ENCODE results near the gene CCDC40. TPM values are rescaled to one million over a fixed set of nuclear protein-coding genes. Genes with fewer than 3 reads are reported as not detected.

Gene CCDC40
- total and polyA plus RNA-seq, 9 of the 15 experiments (the other 6 are each of a cell fraction or from before 2014, with no cell fraction given), result 0.07 to 0.33 TPM; not detected in 7

GRCh38 chr17:80101011-80101945 is 64.8 kb downstream of the CCDC40 start, which contains the start of gene GAA (continued):
- peak; percentile 17 for TF ChIP-seq TAF1 (IDR thresholded peaks at IDR 0.05; ENCODE audit: control insufficient read depth, extremely low read depth, insufficient read depth, low read length, severe bottlenecking)
- no peak for TF ChIP-seq HMG20A (CRISPR knock-in tag; conservative IDR thresholded peaks at IDR 0.05)
- peak; percentile 54; the same call in 1 of the 2 replicates for TF ChIP-seq ZNF766 (CRISPR knock-in tag; conservative IDR thresholded peaks at IDR 0.05)
- no peak for TF ChIP-seq DDX20 (tag; IDR thresholded peaks at IDR 0.05; ENCODE audit: low read depth)
- no peak for TF ChIP-seq EZH2 (IDR thresholded peaks at IDR 0.05; ENCODE audit: borderline replicate concordance, low read depth, low read length)
- no peak for TF ChIP-seq BRD9 (IDR thresholded peaks at IDR 0.05; ENCODE audit: low read depth, partially characterized antibody)
- TF ChIP-seq PHF20 (IDR thresholded peaks at IDR 0.05; ENCODE audit: partially characterized antibody), result peak; percentile 48
- TF ChIP-seq ZNF175 (CRISPR knock-in tag; IDR thresholded peaks at IDR 0.05; ENCODE audit: low read depth), result peak; percentile 47; the same call in 1 of the 2 replicates
- TF ChIP-seq ZNF436 (CRISPR knock-in tag; IDR thresholded peaks at IDR 0.05), result no peak
- TF ChIP-seq, protein P1, sequence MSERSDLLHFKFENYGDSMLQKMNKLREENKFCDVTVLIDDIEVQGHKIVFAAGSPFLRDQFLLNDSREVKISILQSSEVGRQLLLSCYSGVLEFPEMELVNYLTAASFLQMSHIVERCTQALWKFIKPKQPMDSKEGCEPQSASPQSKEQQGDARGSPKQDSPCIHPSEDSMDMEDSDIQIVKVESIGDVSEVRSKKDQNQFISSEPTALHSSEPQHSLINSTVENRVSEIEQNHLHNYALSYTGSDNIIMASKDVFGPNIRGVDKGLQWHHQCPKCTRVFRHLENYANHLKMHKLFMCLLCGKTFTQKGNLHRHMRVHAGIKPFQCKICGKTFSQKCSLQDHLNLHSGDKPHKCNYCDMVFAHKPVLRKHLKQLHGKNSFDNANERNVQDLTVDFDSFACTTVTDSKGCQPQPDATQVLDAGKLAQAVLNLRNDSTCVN (CRISPR knock-in tag; IDR thresholded peaks at IDR 0.05), result no peak
- TF ChIP-seq TRIM24 (IDR thresholded peaks at IDR 0.05), result no peak
- no peak for TF ChIP-seq ARHGAP35 (IDR thresholded peaks at IDR 0.05; ENCODE audit: partially characterized antibody)
- TF ChIP-seq OTX1 (CRISPR knock-in tag; IDR thresholded peaks at IDR 0.05), result no peak
- TF ChIP-seq, protein P2, sequence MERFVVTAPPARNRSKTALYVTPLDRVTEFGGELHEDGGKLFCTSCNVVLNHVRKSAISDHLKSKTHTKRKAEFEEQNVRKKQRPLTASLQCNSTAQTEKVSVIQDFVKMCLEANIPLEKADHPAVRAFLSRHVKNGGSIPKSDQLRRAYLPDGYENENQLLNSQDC (CRISPR knock-in tag; IDR thresholded peaks at IDR 0.05), result no peak
- no peak for TF ChIP-seq RBM39 (optimal IDR thresholded peaks at IDR 0.05; ENCODE audit: low read depth, low read length)
- no peak for TF ChIP-seq HINFP (tag; conservative IDR thresholded peaks at IDR 0.05; ENCODE audit: low read depth)
- TF ChIP-seq BHLHE40 (IDR thresholded peaks at IDR 0.05; ENCODE audit: low read length), result peak; percentile 93
- TF ChIP-seq, protein P3, sequence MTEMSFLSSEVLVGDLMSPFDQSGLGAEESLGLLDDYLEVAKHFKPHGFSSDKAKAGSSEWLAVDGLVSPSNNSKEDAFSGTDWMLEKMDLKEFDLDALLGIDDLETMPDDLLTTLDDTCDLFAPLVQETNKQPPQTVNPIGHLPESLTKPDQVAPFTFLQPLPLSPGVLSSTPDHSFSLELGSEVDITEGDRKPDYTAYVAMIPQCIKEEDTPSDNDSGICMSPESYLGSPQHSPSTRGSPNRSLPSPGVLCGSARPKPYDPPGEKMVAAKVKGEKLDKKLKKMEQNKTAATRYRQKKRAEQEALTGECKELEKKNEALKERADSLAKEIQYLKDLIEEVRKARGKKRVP (CRISPR knock-in tag; IDR thresholded peaks at IDR 0.05), result no peak
- no peak for TF ChIP-seq XRCC4 (IDR thresholded peaks at IDR 0.05; ENCODE audit: extremely low read depth, insufficient read depth, insufficient read length)
- TF ChIP-seq, protein P4, sequence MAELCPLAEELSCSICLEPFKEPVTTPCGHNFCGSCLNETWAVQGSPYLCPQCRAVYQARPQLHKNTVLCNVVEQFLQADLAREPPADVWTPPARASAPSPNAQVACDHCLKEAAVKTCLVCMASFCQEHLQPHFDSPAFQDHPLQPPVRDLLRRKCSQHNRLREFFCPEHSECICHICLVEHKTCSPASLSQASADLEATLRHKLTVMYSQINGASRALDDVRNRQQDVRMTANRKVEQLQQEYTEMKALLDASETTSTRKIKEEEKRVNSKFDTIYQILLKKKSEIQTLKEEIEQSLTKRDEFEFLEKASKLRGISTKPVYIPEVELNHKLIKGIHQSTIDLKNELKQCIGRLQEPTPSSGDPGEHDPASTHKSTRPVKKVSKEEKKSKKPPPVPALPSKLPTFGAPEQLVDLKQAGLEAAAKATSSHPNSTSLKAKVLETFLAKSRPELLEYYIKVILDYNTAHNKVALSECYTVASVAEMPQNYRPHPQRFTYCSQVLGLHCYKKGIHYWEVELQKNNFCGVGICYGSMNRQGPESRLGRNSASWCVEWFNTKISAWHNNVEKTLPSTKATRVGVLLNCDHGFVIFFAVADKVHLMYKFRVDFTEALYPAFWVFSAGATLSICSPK (IDR thresholded peaks at IDR 0.05; ENCODE audit: borderline replicate concordance), result no peak
- TF ChIP-seq SRSF9 (IDR thresholded peaks at IDR 0.05; ENCODE audit: borderline replicate concordance, low read depth, low read length), result no peak
- no peak for TF ChIP-seq FOXA3 (CRISPR knock-in tag; conservative IDR thresholded peaks at IDR 0.05 in 1 of 2, IDR thresholded peaks at IDR 0.05 in 1 of 2)

All from K562 (cell line).